Measurements from ENCODE around the gene FOXP1.

GRCh38 chr3:71066356-71066755 lies 517.2 kb downstream of the FOXP1 start:
- peak in 1 of 2 donors; percentile 10 for TF ChIP-seq POLR2A (IDR thresholded peaks at IDR 0.05)
- no peak for TF ChIP-seq CTCF (IDR thresholded peaks at IDR 0.05)

All from uterus (tissue), 2 donors.